HFFc6 (cell line): ENCODE results near the gene SLC2A13. TPM values are rescaled to one million over a fixed set of nuclear protein-coding genes. Genes with fewer than 3 reads are reported as not detected.
"Not testable (repeated sequence)": the region's sequence is repeated elsewhere in the genome, so short reads cannot be mapped to it uniquely, and the experiment has no call there.

Experiments used
- DNase-seq: peaks from one replicate; pipeline ENCODE4 v3.0.0-alpha.2; 2018
- H3K27ac Mint-ChIP-seq: 2 replicates; pipeline ENCODE4 v1.8.0; 2020; ENCODE audit warnings: mild to moderate bottlenecking, mixed read lengths
- H3K27me3 Mint-ChIP-seq: 2 replicates; pipeline ENCODE4 v1.8.0; 2021; ENCODE audit warnings: mild to moderate bottlenecking, moderate library complexity, mixed read lengths; ENCODE audit not compliant: insufficient read depth
- H3K36me3 Mint-ChIP-seq: 2 replicates; pipeline ENCODE4 v1.8.0; 2021; ENCODE audit warnings: low read depth, mixed read lengths
- H3K4me1 Mint-ChIP-seq: 2 replicates; pipeline ENCODE4 v1.8.0; 2020; ENCODE audit warnings: low read depth, mixed read lengths
- H3K4me3 Mint-ChIP-seq: 2 replicates; pipeline ENCODE4 v1.8.0; 2020; ENCODE audit warnings: mild to moderate bottlenecking, moderate library complexity, mixed read lengths
- H3K9me3 Mint-ChIP-seq: 2 replicates; pipeline ENCODE4 v1.8.0; 2020; ENCODE audit warnings: mild to moderate bottlenecking, mixed read lengths
- CTCF ChIP-seq: fragments of 200-600 bp; sonication (generic); IDR thresholded peaks from 2 replicates; pipeline ENCODE4 v1.5.0; 2021; ENCODE audit warnings: antibody characterized with exemption, mild to moderate bottlenecking
- total RNA-seq, 6 experiments: library from RNA; stranded (reverse); fragmentation: NEBNext Ultra II Directional; extraction: Animal tissue kit (Norgen Biotek cat#: 25700); gene quantifications; 2 replicates in 1 of 6; 3 replicates in 5 of 6; pipeline ENCODE4 v1.2.3, GENCODE V29; 2021

Gene SLC2A13
- total RNA-seq, 6 experiments from 2014 or later, result 2.3 to 3.3 (median 2.9) TPM

GRCh38 chr12:39763071-39763889 is 342.6 kb downstream of the SLC2A13 start:
- Mint-ChIP-seq H3K27ac (no peak overlapping the region), H3K27me3 (no peaks in the 10 kb centered on the region), H3K4me3 (no peak overlapping the region), H3K9me3 (no peaks in the 10 kb centered on the region; the same call in 1 of the 2 replicates), H3K4me1 (no peaks in the 10 kb centered on the region), H3K36me3 (no peaks in the 10 kb centered on the region)
- DNase-seq, result no peak
- no peak for TF ChIP-seq CTCF

GRCh38 chr12:39755478-39755877 is 350.4 kb downstream of the SLC2A13 start:
- peaks cover 12% of the 10 kb centered on the region for H3K9me3 Mint-ChIP-seq
- no peak overlapping the region for H3K4me3 Mint-ChIP-seq

GRCh38 chr12:39752482-39753137 is 353.3 kb downstream of the SLC2A13 start:
- Mint-ChIP-seq H3K27me3 (no peaks in the 10 kb centered on the region), H3K4me3 (no peak overlapping the region), H3K9me3 (peaks cover 35% of the 10 kb centered on the region), H3K4me1 (no peaks in the 10 kb centered on the region), H3K36me3 (no peaks in the 10 kb centered on the region), H3K27ac (no peak overlapping the region)
- no peak for DNase-seq
- no peak for TF ChIP-seq CTCF

More at GRCh38 chr12:39755478-39755877, 350.4 kb downstream of the SLC2A13 start:
- DNase-seq, result no peak
- Mint-ChIP-seq H3K27ac (no peak overlapping the region), H3K27me3 (no peaks in the 10 kb centered on the region), H3K4me1 (no peaks in the 10 kb centered on the region), H3K36me3 (no peaks in the 10 kb centered on the region)
- no peak for TF ChIP-seq CTCF

GRCh38 chr12:39746151-39746550 is 359.7 kb downstream of the SLC2A13 start:
- H3K9me3 Mint-ChIP-seq, result peaks cover 59% of the 10 kb centered on the region
- H3K4me3 Mint-ChIP-seq, H3K4me1 Mint-ChIP-seq, H3K36me3 Mint-ChIP-seq, DNase-seq, H3K27ac Mint-ChIP-seq, H3K27me3 Mint-ChIP-seq: not testable (repeated sequence)

- no peaks in the 10 kb centered on the region for H3K27me3 Mint-ChIP-seq
- no peaks in the 10 kb centered on the region for H3K36me3 Mint-ChIP-seq
- TF ChIP-seq CTCF, result no peak
- peaks cover 46% of the 10 kb centered on the region for H3K9me3 Mint-ChIP-seq
- no peaks in the 10 kb centered on the region for H3K4me1 Mint-ChIP-seq
- DNase-seq, result no peak
- H3K27ac Mint-ChIP-seq, result no peak overlapping the region
- no peak overlapping the region for H3K4me3 Mint-ChIP-seq
Observed at GRCh38 chr12:39743655-39744054, 362.2 kb downstream of the SLC2A13 start.

- TF ChIP-seq CTCF, result no peak
- H3K4me1 Mint-ChIP-seq, result no peaks in the 10 kb centered on the region
- H3K27ac Mint-ChIP-seq, result no peak overlapping the region
- H3K36me3 Mint-ChIP-seq, result no peaks in the 10 kb centered on the region; the same call in 1 of the 2 replicates
- H3K9me3 Mint-ChIP-seq, result peaks cover 36% of the 10 kb centered on the region
- no peak for DNase-seq
- H3K27me3 Mint-ChIP-seq, result no peaks in the 10 kb centered on the region
- H3K4me3 Mint-ChIP-seq, result no peak overlapping the region
Observed at GRCh38 chr12:39736406-39736805, 369.5 kb downstream of the SLC2A13 start.
